Astrocyte of the cerebellum (primary cell): Measurements from ENCODE around the gene ADAMTS7.
"Not testable (repeated sequence)": the region's sequence is repeated elsewhere in the genome, so short reads cannot be mapped to it uniquely, and the experiment has no call there.

ENCODE experiments used
- DNase-seq: peaks from one replicate; pipeline ENCODE4 v3.0.0-alpha.2; 2011; ENCODE audit warnings: low read depth
- H3K4me3 ChIP-seq: 2 replicates; pipeline ENCODE4 v1.5.1; 2011; ENCODE audit warnings: mild to moderate bottlenecking, low read depth, low read length, moderate library complexity
- in situ Hi-C: cut with HindIII; loops from 2 replicates; pipeline ENCODE4 v1.10.0; 2017; ENCODE audit warnings: low sequenced_read_pairs
- TF ChIP-seq, protein P1 (sequence below): IDR thresholded peaks from 2 replicates; pipeline ENCODE4 v1.5.1; 2012; ENCODE audit warnings: low read length, low read depth, moderate library complexity, mild to moderate bottlenecking; ENCODE audit errors: missing control alignments

ADAMTS7 gene

DNA sequence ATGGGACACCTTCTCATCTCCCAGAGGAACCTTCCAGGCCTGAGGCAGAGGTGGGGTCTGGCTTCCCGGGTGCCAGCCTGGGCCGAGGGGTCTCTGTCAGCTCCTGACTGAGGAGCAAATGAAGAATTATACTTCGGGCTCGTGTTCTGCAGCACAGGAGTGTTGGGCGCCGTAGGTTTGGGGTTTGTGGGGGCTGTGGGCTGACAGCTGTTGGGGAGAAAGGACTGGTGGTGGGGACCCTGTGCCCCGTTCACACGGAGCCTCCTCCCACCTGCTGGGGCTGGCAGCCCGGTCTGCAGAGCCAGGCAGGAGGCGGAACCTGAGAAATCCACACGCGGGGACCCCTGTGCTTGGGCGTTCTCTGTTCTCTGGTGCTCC lies 59.7 kb downstream of the ADAMTS7 start:
- H3K4me3 ChIP-seq: no peak overlapping the region
- in situ Hi-C loops: no loop called here
- DNase-seq: no peak
- TF ChIP-seq, protein P1, sequence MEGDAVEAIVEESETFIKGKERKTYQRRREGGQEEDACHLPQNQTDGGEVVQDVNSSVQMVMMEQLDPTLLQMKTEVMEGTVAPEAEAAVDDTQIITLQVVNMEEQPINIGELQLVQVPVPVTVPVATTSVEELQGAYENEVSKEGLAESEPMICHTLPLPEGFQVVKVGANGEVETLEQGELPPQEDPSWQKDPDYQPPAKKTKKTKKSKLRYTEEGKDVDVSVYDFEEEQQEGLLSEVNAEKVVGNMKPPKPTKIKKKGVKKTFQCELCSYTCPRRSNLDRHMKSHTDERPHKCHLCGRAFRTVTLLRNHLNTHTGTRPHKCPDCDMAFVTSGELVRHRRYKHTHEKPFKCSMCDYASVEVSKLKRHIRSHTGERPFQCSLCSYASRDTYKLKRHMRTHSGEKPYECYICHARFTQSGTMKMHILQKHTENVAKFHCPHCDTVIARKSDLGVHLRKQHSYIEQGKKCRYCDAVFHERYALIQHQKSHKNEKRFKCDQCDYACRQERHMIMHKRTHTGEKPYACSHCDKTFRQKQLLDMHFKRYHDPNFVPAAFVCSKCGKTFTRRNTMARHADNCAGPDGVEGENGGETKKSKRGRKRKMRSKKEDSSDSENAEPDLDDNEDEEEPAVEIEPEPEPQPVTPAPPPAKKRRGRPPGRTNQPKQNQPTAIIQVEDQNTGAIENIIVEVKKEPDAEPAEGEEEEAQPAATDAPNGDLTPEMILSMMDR: no peak

DNA sequence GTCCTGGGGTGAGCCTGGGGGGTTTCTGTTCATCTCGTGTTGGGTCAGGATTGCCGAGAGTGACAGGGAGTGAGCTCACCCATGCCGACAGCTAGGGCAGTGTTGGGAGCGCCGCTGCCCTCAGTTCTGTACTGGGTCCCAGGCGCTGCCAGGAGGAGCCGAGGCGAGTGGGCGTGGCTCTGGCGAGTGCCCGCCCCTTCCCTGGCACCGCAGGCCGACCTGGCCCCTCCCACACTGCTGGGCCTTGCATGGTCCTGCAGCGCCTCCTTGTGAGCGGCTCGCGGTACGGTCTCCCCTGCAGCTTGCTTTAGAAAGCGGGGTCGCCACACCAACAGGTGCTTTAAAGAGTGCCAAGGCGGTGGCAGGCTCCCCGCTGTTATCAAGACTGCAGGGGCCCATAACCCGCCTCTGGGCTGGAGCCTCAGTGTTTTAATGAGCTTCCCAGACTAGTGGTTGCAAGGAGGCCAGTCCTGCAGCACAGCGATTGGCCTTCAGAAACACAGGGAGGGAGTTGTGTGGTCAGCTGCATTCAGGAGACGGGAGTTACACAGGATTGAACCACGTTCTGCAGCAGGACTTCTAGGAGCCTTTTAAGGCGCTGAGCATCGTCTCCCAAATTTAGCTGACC lies 60.2 kb downstream of the ADAMTS7 start:
- DNase-seq: peak; percentile 73
- TF ChIP-seq, protein P1: peak; percentile 72
- in situ Hi-C loops, H3K4me3 ChIP-seq: not testable (repeated sequence)

DNA sequence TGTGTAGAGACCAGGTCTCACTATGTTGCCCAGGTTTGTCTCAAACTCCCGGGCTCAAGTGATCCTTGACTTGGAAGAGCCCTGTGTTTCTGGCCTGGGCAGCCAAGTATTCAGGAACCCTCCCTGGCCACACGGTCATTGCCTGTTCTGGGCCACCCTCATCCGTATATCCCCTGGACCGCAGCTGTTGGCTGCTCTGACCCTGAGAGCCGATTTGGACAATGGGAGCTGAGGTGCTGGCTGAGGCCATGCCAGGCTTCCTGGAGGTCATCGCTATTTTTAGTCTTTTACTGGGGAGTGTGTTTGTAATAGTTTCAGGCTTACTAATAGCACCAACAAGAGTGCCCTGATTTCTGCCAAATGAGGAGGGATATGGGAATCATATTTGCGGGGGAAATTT lies 60.7 kb downstream of the ADAMTS7 start:
- TF ChIP-seq, protein P1: no peak
- no peak for DNase-seq
- in situ Hi-C loops: no loop called here
- no peak overlapping the region for H3K4me3 ChIP-seq

DNA sequence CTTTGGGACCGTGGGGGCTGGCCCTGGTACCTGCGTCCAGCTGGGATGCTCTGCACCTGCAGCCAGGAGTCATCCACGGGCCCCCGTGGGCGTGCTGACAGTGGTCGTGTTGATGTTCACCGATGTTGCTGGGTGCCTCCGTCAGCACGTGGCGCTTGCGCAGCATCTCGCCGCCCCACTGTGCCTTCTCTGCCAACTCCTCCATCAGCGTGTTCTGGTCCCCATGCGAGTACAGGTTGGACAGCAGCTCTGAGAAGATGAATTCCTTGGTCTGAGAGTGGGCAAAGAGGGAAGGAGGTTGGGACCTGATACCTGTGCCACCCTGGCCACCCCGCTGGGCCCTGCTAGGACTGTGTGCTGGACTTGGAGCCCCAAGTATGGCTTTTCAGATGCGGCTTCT lies 61.4 kb downstream of the ADAMTS7 start:
- TF ChIP-seq, protein P1: no peak
- in situ Hi-C loops: no loop called here
- no peak for DNase-seq
- no peak overlapping the region for H3K4me3 ChIP-seq

DNA sequence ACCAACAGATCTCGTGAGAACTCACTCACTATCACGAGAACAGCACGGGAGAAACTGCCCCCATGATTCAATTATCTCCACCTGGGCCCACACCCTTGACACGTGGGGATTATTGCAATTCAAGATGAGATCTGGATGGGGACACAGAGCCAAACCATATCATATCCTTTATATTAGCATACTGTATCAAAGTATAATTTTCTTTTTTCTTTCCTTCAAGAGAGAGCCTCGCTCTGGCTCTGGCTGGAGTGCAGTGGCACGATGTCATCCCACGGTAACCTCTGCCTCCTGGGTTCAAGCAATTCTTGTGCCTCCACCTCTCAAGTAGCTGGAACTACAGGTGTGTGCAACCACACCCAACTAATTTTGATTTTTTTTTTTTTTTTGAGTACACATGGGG lies 63.4 kb downstream of the ADAMTS7 start:
- in situ Hi-C loops, DNase-seq, H3K4me3 ChIP-seq: not testable (repeated sequence)

DNA sequence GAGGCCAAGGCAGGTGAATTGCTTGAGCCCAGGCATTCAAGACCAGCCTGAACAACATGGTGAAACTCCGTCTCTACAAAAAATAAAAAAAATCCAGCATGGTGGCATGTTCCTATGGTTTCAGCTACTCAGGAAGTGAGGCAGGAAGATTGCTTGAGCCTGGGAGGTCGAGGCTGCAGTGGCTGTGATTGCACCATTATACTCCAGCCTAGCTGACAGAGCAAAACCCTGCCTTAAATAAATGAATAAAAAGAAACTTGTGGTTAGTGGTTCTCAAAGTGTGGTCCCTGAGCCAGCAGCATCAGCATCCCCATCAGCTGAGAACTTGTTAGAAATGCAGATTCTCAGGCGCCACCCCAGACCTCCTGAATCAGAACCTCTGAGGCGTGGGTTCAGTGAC lies 69.6 kb downstream of the ADAMTS7 start:
- DNase-seq, H3K4me3 ChIP-seq, in situ Hi-C loops: not testable (repeated sequence)

DNA sequence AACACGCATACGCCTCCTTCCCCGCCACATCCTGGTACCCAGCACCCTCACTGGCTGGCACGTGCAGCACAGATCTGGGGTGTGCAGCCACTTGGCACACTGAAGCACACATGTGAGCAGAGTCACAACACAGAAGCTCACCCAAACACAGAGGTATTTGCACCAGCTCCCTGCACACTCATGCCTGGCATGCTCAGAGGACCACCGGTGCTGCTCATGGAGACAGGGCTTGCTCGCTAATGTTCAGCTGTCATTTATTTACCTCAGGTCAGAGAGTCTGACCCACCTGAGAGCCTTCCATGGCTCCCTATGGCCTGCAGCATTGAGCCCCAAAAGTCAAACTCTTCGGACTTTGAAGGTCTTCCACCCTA lies 70.4 kb downstream of the ADAMTS7 start:
- no peak overlapping the region for H3K4me3 ChIP-seq
- in situ Hi-C loops: no loop called here
- TF ChIP-seq, protein P1: no peak
- no peak for DNase-seq
